SK-N-SH (cell line): ENCODE data around the gene GYG1. TPM values are rescaled to one million over a fixed set of nuclear protein-coding genes. Genes with fewer than 3 reads are reported as not detected.

Source experiments
- CTCF ChIA-PET: fragments of 300-600, 350-600 bp; formaldehyde crosslinking; extraction: SDS; loops from one replicate; lab custom pipeline; 2021; lab: Yijun Ruan, JAX
- POLR2A ChIA-PET: fragments of 350-600 bp; sonication (Branson Sonifier 250); formaldehyde crosslinking; extraction: SDS; loops from one replicate; lab custom pipeline; 2020; ENCODE audit warnings: antibody characterized with exemption, inconsistent platforms; lab: Yijun Ruan, JAX
- DNase-seq: peaks from one replicate; pipeline ENCODE4 v3.0.0; 2012
- H2AFZ ChIP-seq: fragments of 200-600 bp; sonication (generic); 2 replicates; pipeline ENCODE4 v1.8.1; 2016; ENCODE audit warnings: antibody characterized with exemption, mild to moderate bottlenecking, low read depth
- H3F3A ChIP-seq: fragments of 200-600 bp; sonication (generic); replicated peaks from 2 replicates; pipeline ENCODE3; 2016; ENCODE audit warnings: antibody characterized with exemption, mild to moderate bottlenecking; ENCODE audit not compliant: insufficient read depth
- H3K27ac ChIP-seq, 2 experiments: fragments of 200-500 bp in 1 of 2; fragments of 200-600 bp in 1 of 2; sonication (Bioruptor generic) in 1 of 2; sonication (generic), shearing (Covaris generic) in 1 of 2; 2 replicates each; pipeline versions ENCODE4 v1.5.1 to v1.6.1; 2014 to 2016; ENCODE audit warnings: low read depth in 2 of 2, inconsistent platforms in 1 of 2, low read length in 1 of 2, mild to moderate bottlenecking in 1 of 2, mixed read lengths in 1 of 2
- H3K27me3 ChIP-seq: fragments of 200-600 bp; sonication (generic), shearing (Covaris generic); 2 replicates; pipeline ENCODE4 v1.6.1; 2016; ENCODE audit warnings: mixed run types; ENCODE audit not compliant: insufficient read depth
- H3K36me3 ChIP-seq, 2 experiments: fragments of 200-500 bp in 1 of 2; fragments of 200-600 bp in 1 of 2; sonication (Bioruptor generic) in 1 of 2; sonication (generic) in 1 of 2; replicated peaks in 1 of 2; 2 replicates each; pipeline versions ENCODE3 to v1.5.1; 2014 to 2016; ENCODE audit warnings: low read length in 1 of 2, mild to moderate bottlenecking in 1 of 2; ENCODE audit not compliant: insufficient read depth in 2 of 2, control insufficient read depth in 1 of 2
- H3K4me1 ChIP-seq, 2 experiments: fragments of 200-500 bp in 1 of 2; fragments of 200-600 bp in 1 of 2; sonication (Bioruptor generic) in 1 of 2; sonication (generic), shearing (Covaris generic) in 1 of 2; 2 replicates each; pipeline versions ENCODE4 v1.5.1 to v1.6.1; 2014 to 2016; ENCODE audit warnings: low read depth in 1 of 2, low read length in 1 of 2, mixed run types in 1 of 2; ENCODE audit not compliant: insufficient read depth in 2 of 2, control insufficient read depth in 1 of 2
- H3K4me2 ChIP-seq: fragments of 200-600 bp; sonication (generic), shearing (Covaris generic); 2 replicates; pipeline ENCODE4 v1.6.1; 2017; ENCODE audit warnings: mixed run types
- H3K4me3 ChIP-seq, 2 experiments: fragments of 200-500 bp in 1 of 2; fragments of 200-600 bp in 1 of 2; sonication (Bioruptor generic) in 1 of 2; sonication (generic), shearing (Covaris generic) in 1 of 2; 2 replicates each; pipeline versions ENCODE4 v1.5.1 to v1.8.1; 2014 to 2016; ENCODE audit warnings: low read depth in 2 of 2, inconsistent platforms in 1 of 2, low read length in 1 of 2, mild to moderate bottlenecking in 1 of 2, mixed read lengths in 1 of 2, moderate library complexity in 1 of 2
- H3K79me2 ChIP-seq: fragments of 200-600 bp; sonication (generic); 2 replicates; pipeline ENCODE4 v1.8.1; 2017; ENCODE audit warnings: mild to moderate bottlenecking; ENCODE audit not compliant: insufficient read depth
- H3K9ac ChIP-seq: fragments of 200-600 bp; sonication (generic); 2 replicates; pipeline ENCODE4 v1.6.1; 2017; ENCODE audit warnings: mixed run types
- H3K9me2 ChIP-seq: fragments of 200-600 bp; sonication (generic); 2 replicates; pipeline ENCODE4 v1.6.1; 2017; ENCODE audit warnings: mixed run types
- H3K9me3 ChIP-seq: fragments of 200-600 bp; sonication (generic); 2 replicates; pipeline ENCODE4 v1.6.1; 2017; ENCODE audit warnings: mixed run types, mild to moderate bottlenecking, moderate library complexity
- H4K20me1 ChIP-seq: fragments of 200-600 bp; sonication (generic); 2 replicates; pipeline ENCODE4 v1.6.1; 2017; ENCODE audit warnings: mild to moderate bottlenecking, mixed run types; ENCODE audit not compliant: insufficient read depth
- CHD2 ChIP-seq: fragments of 150-350 bp; IDR thresholded peaks from 2 replicates; pipeline ENCODE4 v1.6.1; 2018; ENCODE audit warnings: low read length; ENCODE audit not compliant: partially characterized antibody
- ELF1 ChIP-seq: IDR thresholded peaks from 2 replicates; pipeline ENCODE4 v1.4.0; 2012
- FOSL2 ChIP-seq: IDR thresholded peaks from 2 replicates; pipeline ENCODE4 v1.4.0; 2012; ENCODE audit warnings: low read depth, mild to moderate bottlenecking, moderate library complexity, borderline replicate concordance
- FOXJ3 ChIP-seq: sonication (generic); formaldehyde crosslinking; IDR thresholded peaks from 2 replicates; pipeline ENCODE4 v1.5.1; 2020; ENCODE audit warnings: mild to moderate bottlenecking, missing genetic modification reagents
- FOXM1 ChIP-seq: IDR thresholded peaks from 2 replicates; pipeline ENCODE4 v1.4.0; 2012; ENCODE audit warnings: low read depth, mild to moderate bottlenecking
- GABPA ChIP-seq: IDR thresholded peaks from 2 replicates; pipeline ENCODE4 v1.4.0; 2012; ENCODE audit warnings: low read depth, mild to moderate bottlenecking
- GATA2 ChIP-seq: sonication (generic); formaldehyde crosslinking; IDR thresholded peaks from 2 replicates; pipeline ENCODE4 v1.5.0; 2020; ENCODE audit warnings: mild to moderate bottlenecking, missing genetic modification reagents
- MEF2A ChIP-seq: IDR thresholded peaks from 2 replicates; pipeline ENCODE4 v1.4.0; 2012; ENCODE audit warnings: low read depth, borderline replicate concordance
- NRF1 ChIP-seq: IDR thresholded peaks from 2 replicates; pipeline ENCODE4 v1.6.1; 2012; ENCODE audit warnings: low read depth, mild to moderate bottlenecking, low read length
- POLR2AphosphoS5 ChIP-seq: IDR thresholded peaks from 2 replicates; pipeline ENCODE4 v1.6.1; 2012; ENCODE audit warnings: low read depth, low read length
- RAD21 ChIP-seq: IDR thresholded peaks from 2 replicates; pipeline ENCODE4 v1.6.1; 2012; ENCODE audit warnings: mild to moderate bottlenecking, low read length
- RCOR1 ChIP-seq: fragments of 150-350 bp; IDR thresholded peaks from 2 replicates; pipeline ENCODE4 v1.6.1; 2017; ENCODE audit warnings: antibody characterized with exemption, low read length
- RXRA ChIP-seq: IDR thresholded peaks from 2 replicates; pipeline ENCODE4 v1.4.0; 2012; ENCODE audit warnings: low read depth, mild to moderate bottlenecking, borderline replicate concordance
- SMC3 ChIP-seq: IDR thresholded peaks from 2 replicates; pipeline ENCODE4 v1.6.1; 2012; ENCODE audit warnings: low read depth, low read length, improper control_type of control experiment
- TEAD4 ChIP-seq: IDR thresholded peaks from 2 replicates; pipeline ENCODE4 v1.4.0; 2012; ENCODE audit warnings: mild to moderate bottlenecking, borderline replicate concordance; ENCODE audit not compliant: insufficient read depth
- USF2 ChIP-seq: fragments of 150-350 bp; IDR thresholded peaks from 2 replicates; pipeline ENCODE4 v1.6.1; 2017; ENCODE audit warnings: antibody characterized with exemption, low read length, low read depth, borderline replicate concordance
- YY1 ChIP-seq: IDR thresholded peaks from 2 replicates; pipeline ENCODE4 v1.4.0; 2012; ENCODE audit warnings: low read depth, mild to moderate bottlenecking
- WGBS: methylation state at CpG from one replicate; pipeline ENCODE4 v1.1.6; 2017; ENCODE audit warnings: low lambda C conversion rate; 5-methylcytosine and 5-hydroxymethylcytosine counted together
- polyA plus RNA-seq, 3 experiments: library from polyadenylated mRNA; depleted of rRNA; stranded (reverse); fragments of >200 nt; gene quantifications; 2 replicates each; pipeline ENCODE4 v1.2.3, GENCODE V29; 2012
- TF ChIP-seq, protein P1 (sequence below): IDR thresholded peaks from 2 replicates; pipeline ENCODE4 v1.4.0; 2012; ENCODE audit warnings: low read depth, borderline replicate concordance
- TF ChIP-seq, protein P2 (sequence below): IDR thresholded peaks from 2 replicates; pipeline ENCODE4 v1.4.0; 2012; ENCODE audit warnings: low read depth, borderline replicate concordance
- TF ChIP-seq, protein P3 (sequence below): IDR thresholded peaks from 2 replicates; pipeline ENCODE4 v1.6.1; 2012; ENCODE audit warnings: mild to moderate bottlenecking, low read depth, low read length, moderate library complexity

Gene GYG1
- polyA plus RNA-seq, 1 of the 3 experiments (the other 2 are of a cell fraction): 16.8 TPM

GRCh38 chr3:148968321-148968720 is 23.0 kb upstream of the GYG1 start:
- POLR2A ChIA-PET: no interaction called here
- H3K4me2 ChIP-seq: no peak overlapping the region
- H3K36me3 ChIP-seq: no peaks in the 10 kb centered on the region
- H3K27ac ChIP-seq: no peak overlapping the region
- no peaks in the 10 kb centered on the region for H3K4me1 ChIP-seq
- no peak overlapping the region for H3K4me3 ChIP-seq
- 63% methylated on average over 1 of the region's 1 CpG for WGBS
- no peak overlapping the region for H2AFZ ChIP-seq
- no peaks in the 10 kb centered on the region for H3K9me3 ChIP-seq
- TF ChIP-seq, protein P1, sequence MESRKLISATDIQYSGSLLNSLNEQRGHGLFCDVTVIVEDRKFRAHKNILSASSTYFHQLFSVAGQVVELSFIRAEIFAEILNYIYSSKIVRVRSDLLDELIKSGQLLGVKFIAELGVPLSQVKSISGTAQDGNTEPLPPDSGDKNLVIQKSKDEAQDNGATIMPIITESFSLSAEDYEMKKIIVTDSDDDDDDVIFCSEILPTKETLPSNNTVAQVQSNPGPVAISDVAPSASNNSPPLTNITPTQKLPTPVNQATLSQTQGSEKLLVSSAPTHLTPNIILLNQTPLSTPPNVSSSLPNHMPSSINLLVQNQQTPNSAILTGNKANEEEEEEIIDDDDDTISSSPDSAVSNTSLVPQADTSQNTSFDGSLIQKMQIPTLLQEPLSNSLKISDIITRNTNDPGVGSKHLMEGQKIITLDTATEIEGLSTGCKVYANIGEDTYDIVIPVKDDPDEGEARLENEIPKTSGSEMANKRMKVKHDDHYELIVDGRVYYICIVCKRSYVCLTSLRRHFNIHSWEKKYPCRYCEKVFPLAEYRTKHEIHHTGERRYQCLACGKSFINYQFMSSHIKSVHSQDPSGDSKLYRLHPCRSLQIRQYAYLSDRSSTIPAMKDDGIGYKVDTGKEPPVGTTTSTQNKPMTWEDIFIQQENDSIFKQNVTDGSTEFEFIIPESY: no peak
- no peak for TF ChIP-seq RXRA
- no peak for TF ChIP-seq FOXM1
- no peak for TF ChIP-seq POLR2AphosphoS5
- TF ChIP-seq FOXJ3 (CRISPR knock-in tag): no peak
- TF ChIP-seq YY1: no peak
- TF ChIP-seq RCOR1: no peak
- no peak for TF ChIP-seq RAD21
- TF ChIP-seq, protein P2, sequence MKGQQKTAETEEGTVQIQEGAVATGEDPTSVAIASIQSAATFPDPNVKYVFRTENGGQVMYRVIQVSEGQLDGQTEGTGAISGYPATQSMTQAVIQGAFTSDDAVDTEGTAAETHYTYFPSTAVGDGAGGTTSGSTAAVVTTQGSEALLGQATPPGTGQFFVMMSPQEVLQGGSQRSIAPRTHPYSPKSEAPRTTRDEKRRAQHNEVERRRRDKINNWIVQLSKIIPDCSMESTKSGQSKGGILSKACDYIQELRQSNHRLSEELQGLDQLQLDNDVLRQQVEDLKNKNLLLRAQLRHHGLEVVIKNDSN: no peak
- TF ChIP-seq, protein P3, sequence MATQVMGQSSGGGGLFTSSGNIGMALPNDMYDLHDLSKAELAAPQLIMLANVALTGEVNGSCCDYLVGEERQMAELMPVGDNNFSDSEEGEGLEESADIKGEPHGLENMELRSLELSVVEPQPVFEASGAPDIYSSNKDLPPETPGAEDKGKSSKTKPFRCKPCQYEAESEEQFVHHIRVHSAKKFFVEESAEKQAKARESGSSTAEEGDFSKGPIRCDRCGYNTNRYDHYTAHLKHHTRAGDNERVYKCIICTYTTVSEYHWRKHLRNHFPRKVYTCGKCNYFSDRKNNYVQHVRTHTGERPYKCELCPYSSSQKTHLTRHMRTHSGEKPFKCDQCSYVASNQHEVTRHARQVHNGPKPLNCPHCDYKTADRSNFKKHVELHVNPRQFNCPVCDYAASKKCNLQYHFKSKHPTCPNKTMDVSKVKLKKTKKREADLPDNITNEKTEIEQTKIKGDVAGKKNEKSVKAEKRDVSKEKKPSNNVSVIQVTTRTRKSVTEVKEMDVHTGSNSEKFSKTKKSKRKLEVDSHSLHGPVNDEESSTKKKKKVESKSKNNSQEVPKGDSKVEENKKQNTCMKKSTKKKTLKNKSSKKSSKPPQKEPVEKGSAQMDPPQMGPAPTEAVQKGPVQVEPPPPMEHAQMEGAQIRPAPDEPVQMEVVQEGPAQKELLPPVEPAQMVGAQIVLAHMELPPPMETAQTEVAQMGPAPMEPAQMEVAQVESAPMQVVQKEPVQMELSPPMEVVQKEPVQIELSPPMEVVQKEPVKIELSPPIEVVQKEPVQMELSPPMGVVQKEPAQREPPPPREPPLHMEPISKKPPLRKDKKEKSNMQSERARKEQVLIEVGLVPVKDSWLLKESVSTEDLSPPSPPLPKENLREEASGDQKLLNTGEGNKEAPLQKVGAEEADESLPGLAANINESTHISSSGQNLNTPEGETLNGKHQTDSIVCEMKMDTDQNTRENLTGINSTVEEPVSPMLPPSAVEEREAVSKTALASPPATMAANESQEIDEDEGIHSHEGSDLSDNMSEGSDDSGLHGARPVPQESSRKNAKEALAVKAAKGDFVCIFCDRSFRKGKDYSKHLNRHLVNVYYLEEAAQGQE: no peak
- TF ChIP-seq MEF2A: no peak
- no peak for TF ChIP-seq USF2
- TF ChIP-seq FOSL2: no peak
- TF ChIP-seq TEAD4: no peak
- TF ChIP-seq ELF1: no peak
- TF ChIP-seq GABPA: no peak
- no peak for TF ChIP-seq NRF1
- no peak for TF ChIP-seq CHD2
- no peak for TF ChIP-seq SMC3
- no peak for TF ChIP-seq GATA2 (CRISPR knock-in tag)
- H3K9ac ChIP-seq: no peak overlapping the region
- no peaks in the 10 kb centered on the region for H3F3A ChIP-seq
- CTCF ChIA-PET: interaction anchor here (1.2 to 5.5 kb wide), 2 partner anchors 12 to 305 kb away, joined by 3 to 30 read pairs; no protein-coding TSS in a partner anchor
- no peaks in the 10 kb centered on the region for H3K27me3 ChIP-seq
- no peaks in the 10 kb centered on the region for H3K9me2 ChIP-seq
- DNase-seq: no peak
- H4K20me1 ChIP-seq: no peaks in the 10 kb centered on the region
- no peaks in the 10 kb centered on the region for H3K79me2 ChIP-seq
